ENCODE measurements around the gene TMIGD1.

Gene TMIGD1

GRCh38 chr17:30341703-30342249 is 7.9 kb upstream of the TMIGD1 start:
- no peak for TF ChIP-seq EZH2phosphoT487 (IDR thresholded peaks at IDR 0.05; ENCODE audit: borderline replicate concordance, low read length)
- TF ChIP-seq CTCF (IDR thresholded peaks at IDR 0.05; ENCODE audit: low read depth, low read length, poor library complexity, severe bottlenecking) = no peak
- Histone ChIP-seq H3K4me2 (ENCODE audit: low read length) (no peak overlapping the region), H3K4me1 (ENCODE audit: control insufficient read depth, low read length) (peaks cover 33% of the 10 kb centered on the region), H3K9me3 (ENCODE audit: control insufficient read depth, insufficient read depth, low read length) (no peaks in the 10 kb centered on the region), H3K4me3 (ENCODE audit: low read length) (no peak overlapping the region), H3F3A (ENCODE audit: control insufficient read depth, insufficient read depth) (peaks cover 3% of the 10 kb centered on the region; the same call in 1 of the 2 replicates), H3K79me2 (ENCODE audit: control insufficient read depth, low read length) (no peaks in the 10 kb centered on the region), H3K27me3 (ENCODE audit: control insufficient read depth, low read length) (no peaks in the 10 kb centered on the region), H3K36me3 (ENCODE audit: control insufficient read depth, low read length) (no peaks in the 10 kb centered on the region), H3K27ac (ENCODE audit: low read depth, low read length) (no peak overlapping the region), H3K9me2 (replicated peaks; ENCODE audit: control insufficient read depth, low read length) (no peaks in the 10 kb centered on the region), H4K20me1 (ENCODE audit: control insufficient read depth, insufficient read depth, low read depth, low read length) (no peaks in the 10 kb centered on the region)

- H3K36me3 ChIP-seq (ENCODE audit: control insufficient read depth, low read length) = no peaks in the 10 kb centered on the region
These were observed 7.0 kb upstream of the TMIGD1 start for GRCh38 chr17:30340801-30341356.

GRCh38 chr17:30339086-30339485 is 5.2 kb upstream of the TMIGD1 start:
- TF ChIP-seq CTCF (IDR thresholded peaks at IDR 0.05; ENCODE audit: low read depth, low read length, poor library complexity, severe bottlenecking) = no peak
- Histone ChIP-seq H3K79me2 (ENCODE audit: control insufficient read depth, low read length) (no peaks in the 10 kb centered on the region), H3K9me2 (replicated peaks; ENCODE audit: control insufficient read depth, low read length) (no peaks in the 10 kb centered on the region), H3F3A (ENCODE audit: control insufficient read depth, insufficient read depth) (peaks cover 3% of the 10 kb centered on the region; the same call in 1 of the 2 replicates), H3K36me3 (ENCODE audit: control insufficient read depth, low read length) (no peaks in the 10 kb centered on the region), H3K27me3 (ENCODE audit: control insufficient read depth, low read length) (no peaks in the 10 kb centered on the region; the same call in 1 of the 2 replicates), H4K20me1 (ENCODE audit: control insufficient read depth, insufficient read depth, low read depth, low read length) (no peaks in the 10 kb centered on the region), H3K4me3 (ENCODE audit: low read length) (no peak overlapping the region), H3K4me1 (ENCODE audit: control insufficient read depth, low read length) (peaks cover 26% of the 10 kb centered on the region), H3K4me2 (ENCODE audit: low read length) (no peak overlapping the region), H3K9me3 (ENCODE audit: control insufficient read depth, insufficient read depth, low read length) (no peaks in the 10 kb centered on the region), H3K27ac (ENCODE audit: low read depth, low read length) (no peak overlapping the region)

More at GRCh38 chr17:30340801-30341356, 7.0 kb upstream of the TMIGD1 start:
- Histone ChIP-seq H3K27me3 (ENCODE audit: control insufficient read depth, low read length) (no peaks in the 10 kb centered on the region), H3K4me3 (ENCODE audit: low read length) (peak overlapping the region; percentile 25; the same call in 1 of the 2 replicates), H3K9me3 (ENCODE audit: control insufficient read depth, insufficient read depth, low read length) (no peaks in the 10 kb centered on the region), H3K4me1 (ENCODE audit: control insufficient read depth, low read length) (peaks cover 38% of the 10 kb centered on the region), H3K27ac (ENCODE audit: low read depth, low read length) (no peak overlapping the region), H3F3A (ENCODE audit: control insufficient read depth, insufficient read depth) (peaks cover 3% of the 10 kb centered on the region; the same call in 1 of the 2 replicates), H3K79me2 (ENCODE audit: control insufficient read depth, low read length) (no peaks in the 10 kb centered on the region), H3K9me2 (replicated peaks; ENCODE audit: control insufficient read depth, low read length) (no peaks in the 10 kb centered on the region), H4K20me1 (ENCODE audit: control insufficient read depth, insufficient read depth, low read depth, low read length) (no peaks in the 10 kb centered on the region), H3K4me2 (ENCODE audit: low read length) (peak overlapping the region; percentile 44)
- TF ChIP-seq EZH2phosphoT487 (IDR thresholded peaks at IDR 0.05; ENCODE audit: borderline replicate concordance, low read length) (no peak), CTCF (IDR thresholded peaks at IDR 0.05; ENCODE audit: low read depth, low read length, poor library complexity, severe bottlenecking) (no peak)
